ENCODE data around the gene KCTD13. TPM values are rescaled to one million over a fixed set of nuclear protein-coding genes. Genes with fewer than 3 reads are reported as not detected.
"Not testable (repeated sequence)": the region's sequence is repeated elsewhere in the genome, so short reads cannot be mapped to it uniquely, and the experiment has no call there.

Gene KCTD13, protein sequence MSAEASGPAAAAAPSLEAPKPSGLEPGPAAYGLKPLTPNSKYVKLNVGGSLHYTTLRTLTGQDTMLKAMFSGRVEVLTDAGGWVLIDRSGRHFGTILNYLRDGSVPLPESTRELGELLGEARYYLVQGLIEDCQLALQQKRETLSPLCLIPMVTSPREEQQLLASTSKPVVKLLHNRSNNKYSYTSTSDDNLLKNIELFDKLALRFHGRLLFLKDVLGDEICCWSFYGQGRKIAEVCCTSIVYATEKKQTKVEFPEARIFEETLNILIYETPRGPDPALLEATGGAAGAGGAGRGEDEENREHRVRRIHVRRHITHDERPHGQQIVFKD
- 18.2 TPM for polyA plus RNA-seq (2013, experiment 1 of 2; ENCODE audit: insufficient read length)
- polyA plus RNA-seq (2013, experiment 2 of 2; ENCODE audit: insufficient read length), result 15.5 TPM

GRCh38 chr16:29925781-29926710 is at the start of gene KCTD13:
Gene KCTD13, minus strand, starts transcription at chr16:29926226. Its CDS starts 193 bp downstream, at chr16:29926033.
- peak; percentile 84 for DNase-seq

- no peak for DNase-seq
Measured at GRCh38 chr16:29975134-29975538, 49.1 kb upstream of the KCTD13 start.

DNA sequence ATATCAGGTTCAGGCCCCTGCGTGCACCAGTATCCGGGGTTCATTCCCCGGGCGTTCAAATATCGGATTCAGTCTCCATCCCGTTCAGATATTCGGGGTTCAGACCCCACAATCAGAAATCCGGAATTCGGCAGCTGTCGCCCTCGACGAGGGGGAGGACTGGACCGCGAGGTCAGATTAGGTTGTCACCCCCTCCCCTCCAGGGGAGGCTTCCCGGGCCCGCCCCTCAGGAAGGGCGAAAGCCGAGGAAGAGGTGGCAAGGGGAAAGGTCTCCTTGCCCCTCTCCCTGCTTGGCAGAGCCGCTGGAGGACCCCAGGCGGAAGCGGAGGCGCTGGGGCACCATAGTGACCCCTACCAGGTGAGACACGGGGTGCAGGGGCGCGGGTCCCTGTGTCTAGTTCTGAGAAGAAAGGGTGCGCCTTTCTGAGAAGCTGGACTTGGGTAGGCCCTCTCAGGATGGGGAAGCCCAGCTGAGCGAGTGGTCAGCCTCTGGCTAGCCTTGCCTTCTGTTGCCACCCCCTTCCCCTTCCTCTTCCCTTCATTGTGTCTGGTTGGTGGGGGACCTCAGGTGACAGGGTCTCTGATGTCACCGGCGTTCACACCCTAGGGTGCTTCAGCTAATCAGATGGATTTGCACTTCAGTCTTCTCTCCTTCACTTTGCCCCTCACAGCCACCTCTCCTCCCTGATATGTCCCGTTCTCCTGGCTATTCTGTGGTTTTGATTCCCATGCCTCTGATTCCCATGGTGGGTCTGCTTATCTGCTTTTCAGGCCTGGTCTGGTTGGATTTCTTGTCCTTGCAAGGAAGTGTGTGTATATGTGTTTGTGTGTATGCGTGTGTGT is 48.5 kb upstream of the KCTD13 start:
- DNase-seq, result no peak

DNA sequence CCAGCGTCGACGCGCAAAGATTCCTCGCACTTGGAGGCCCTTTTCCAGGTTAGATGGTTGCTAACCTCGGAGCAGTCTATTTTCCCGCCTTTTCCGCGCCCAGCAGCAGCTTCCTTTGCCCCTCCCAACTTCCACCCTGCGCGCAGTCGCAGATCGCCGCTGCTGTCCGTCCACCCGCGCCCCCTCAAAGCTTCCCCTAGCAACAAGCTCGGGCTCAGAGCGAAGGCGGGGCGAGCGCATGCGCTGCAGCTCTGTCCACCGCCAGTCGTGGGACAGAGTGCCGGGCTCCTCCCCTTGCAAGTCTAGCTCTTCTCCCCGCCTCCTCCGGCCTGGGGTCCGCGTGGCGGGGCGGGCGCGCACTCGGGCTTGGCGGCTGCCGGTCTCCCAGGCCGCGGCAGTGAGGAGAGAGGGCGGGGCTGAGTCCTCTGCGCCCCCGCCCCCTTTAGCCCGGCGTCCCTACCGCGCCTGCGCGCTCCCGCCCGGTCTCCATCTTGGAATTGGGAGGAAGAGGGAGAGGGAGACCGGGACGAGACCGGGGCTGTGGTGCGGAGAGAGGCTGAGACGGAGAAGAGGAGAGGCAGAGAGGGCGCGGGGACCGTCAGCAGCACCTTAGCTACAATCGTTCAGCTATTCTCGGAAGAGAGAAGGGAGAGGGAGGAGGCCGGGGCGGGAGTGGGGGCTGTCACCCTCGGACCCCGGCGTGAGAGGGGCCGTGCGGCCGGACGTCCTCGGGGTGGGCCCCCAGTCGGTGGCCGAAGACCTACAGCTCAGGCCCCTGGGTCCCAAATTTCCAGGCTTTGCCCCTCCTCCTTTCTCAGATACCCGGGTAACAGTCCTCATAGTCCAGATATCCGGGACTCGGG is 47.6 kb upstream of the KCTD13 start, which contains the start of gene TAOK2:
TAOK2 (plus strand) TSS at position 485 of the 863 bp plus-strand sequence. CDS start 3,905 bp downstream, outside the sequence.
- peak; percentile 100 for DNase-seq

DNA sequence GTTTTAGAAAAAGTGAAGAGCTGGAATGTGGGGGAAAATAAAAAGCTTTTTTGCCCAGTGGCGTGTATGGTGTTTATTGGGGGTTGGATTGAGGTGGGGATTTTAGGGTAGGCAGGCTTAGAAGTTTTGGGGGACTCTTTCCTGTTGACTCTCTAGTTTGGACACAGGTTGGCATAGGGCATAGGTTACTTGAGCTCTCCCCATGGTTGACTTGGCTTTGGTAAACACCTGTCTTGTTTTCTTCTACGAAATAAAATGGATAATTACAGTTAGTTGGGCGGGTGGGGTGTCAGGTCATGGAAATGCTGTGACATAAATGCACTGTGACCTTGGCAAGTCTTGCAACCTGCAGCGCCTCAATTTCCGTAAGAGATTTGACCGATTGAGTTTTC is 47.0 kb upstream of the KCTD13 start:
- DNase-seq, result no peak

GRCh38 chr16:29972500-29972899 is 46.5 kb upstream of the KCTD13 start:
- no peak for DNase-seq

- no peak for DNase-seq
Measured at GRCh38 chr16:29971304-29971703, 45.3 kb upstream of the KCTD13 start.

DNA sequence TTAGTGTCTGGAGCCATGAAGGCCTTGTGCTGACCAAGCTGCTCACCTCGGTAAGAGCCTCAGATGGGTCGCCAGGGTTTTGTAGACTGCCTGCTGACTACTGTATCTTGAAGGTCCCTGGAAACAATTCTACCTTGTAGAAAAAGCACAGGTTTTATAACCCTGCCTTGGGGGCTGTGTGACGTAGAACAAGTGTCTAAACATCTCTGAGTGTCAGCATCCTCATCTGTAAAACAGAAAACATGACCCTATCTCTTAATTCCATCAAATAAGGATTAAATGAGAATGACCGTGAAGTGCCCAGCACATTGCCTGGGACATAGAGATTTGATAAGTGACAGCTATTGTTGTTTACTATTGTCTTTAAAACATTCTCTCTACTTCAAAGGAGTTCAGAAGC is 42.2 kb upstream of the KCTD13 start:
- no peak for DNase-seq

GRCh38 chr16:29963021-29963743 is 37.2 kb upstream of the KCTD13 start:
- no peak for DNase-seq

DNA sequence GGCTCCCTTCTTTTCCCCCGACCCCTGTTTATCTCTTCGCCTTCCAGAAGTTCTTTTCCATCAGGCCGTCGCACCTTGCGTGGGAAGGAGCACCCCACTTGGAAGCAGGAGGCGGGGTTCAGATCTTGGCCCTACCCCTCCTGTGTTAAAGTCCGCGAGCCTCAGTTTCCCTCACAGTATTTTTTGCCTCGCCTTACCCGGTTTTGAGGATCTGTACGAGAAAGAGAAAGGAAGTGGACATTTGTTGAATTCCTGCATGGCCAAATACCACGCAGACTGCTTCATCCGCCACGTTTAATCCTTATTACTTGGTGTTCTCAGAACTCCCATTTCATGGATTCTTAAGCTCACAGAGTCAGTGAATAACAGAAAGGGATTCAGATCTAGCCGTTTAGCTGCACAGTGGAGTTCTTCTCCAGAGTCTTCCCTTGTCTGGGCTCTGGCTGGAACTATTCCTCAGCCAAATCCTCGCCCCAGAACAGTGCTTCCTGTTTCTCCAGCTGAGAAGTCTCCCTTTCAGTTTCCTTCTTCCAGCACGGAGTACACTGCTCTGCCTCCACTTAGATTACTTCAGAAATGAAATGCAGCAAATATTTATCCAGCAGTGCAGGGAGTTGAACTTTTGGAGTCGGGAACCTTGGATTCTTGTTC is 36.4 kb upstream of the KCTD13 start:
- DNase-seq, result peak; percentile 10

DNA sequence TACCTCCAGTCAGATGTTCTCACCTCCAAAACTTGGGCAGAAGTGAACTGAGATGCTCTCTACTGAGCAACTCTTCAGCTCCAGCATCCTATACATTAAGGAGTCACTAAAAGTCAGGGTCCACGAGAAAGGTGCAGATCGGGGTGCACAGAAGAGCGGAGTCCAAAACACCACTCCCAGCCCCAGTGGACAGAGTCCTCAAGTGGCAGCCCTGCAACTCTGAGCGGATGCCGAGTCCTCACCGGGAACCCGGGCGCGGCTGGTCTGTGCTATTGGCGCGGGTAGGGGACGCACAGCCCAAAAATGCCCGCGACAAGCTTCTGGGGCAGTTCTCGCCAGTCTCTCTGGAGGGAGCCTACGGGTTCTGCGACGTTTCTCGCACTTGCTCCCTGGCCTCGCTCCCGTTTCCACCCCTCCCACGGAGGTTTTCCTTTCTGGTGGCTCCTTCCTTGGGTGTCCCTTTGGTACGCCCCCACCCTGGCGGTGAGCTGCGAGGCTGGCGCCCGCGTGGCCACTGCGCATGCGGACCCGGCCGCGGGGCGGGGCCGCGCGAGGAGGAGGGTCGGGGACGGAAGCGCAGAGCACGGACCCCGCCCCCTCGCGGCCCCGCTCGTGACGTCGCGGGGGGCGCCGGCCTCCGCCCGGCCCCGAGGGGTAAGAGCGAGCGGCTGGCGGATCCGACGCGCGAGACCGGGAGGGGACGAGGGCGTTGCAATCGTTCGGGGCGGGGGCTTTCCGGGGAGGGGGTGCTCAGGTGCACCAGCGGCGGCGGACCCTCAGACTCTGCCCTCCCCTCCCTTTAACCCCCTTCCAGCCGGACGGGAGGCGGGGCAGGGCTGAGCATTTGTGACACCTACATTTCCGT is 35.7 kb upstream of the KCTD13 start, which contains the start of gene TMEM219:
TMEM219 (plus strand) TSS at position 601 of the 865 bp plus-strand sequence. CDS start 1,065 bp downstream, outside the sequence.
- peak; percentile 92 for DNase-seq

- DNase-seq, result no peak
Measured at GRCh38 chr16:29961127-29961478, 35.1 kb upstream of the KCTD13 start.

DNA sequence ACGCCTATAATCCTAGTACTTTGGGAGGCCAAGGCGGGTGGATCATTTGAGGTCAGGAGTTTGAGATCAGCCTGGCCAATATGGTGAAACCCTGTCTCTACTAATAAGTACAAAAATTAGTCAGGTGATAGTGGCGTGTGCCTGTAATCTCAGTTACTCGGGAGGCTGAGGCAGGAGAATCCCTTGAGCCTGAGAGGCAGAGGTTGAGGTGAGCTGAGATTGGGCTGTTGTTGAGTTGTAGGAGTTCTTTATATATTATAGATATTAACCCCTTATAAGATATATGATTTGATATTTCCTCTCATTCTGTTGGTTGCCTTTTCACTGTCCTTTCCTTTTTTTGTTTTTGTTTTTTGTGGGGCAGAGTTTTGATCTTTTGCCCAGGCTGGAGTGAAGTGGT is 33.8 kb upstream of the KCTD13 start:
- DNase-seq, result not testable (repeated sequence)

GRCh38 chr16:29959293-29959692 is 33.3 kb upstream of the KCTD13 start:
- DNase-seq, result no peak

DNA sequence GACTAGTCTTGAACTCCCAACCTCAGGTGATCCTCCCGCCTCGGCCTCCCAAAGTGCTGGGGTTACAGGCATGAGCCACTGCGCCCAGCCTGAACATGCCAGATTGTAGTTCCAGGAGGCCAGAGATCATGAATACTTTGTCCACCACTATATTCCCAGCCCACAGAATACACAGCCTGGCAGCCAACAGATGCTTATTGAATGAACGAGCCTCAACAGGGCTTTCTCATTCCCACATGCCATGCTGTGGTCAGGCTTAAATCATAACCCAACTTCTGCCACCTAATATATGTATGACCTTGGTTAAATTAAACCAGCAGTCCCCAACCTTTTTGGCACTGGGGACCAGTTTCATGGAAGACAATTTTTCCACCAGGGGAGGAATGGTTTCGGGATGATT is 32.7 kb upstream of the KCTD13 start:
- DNase-seq, result no peak

DNA sequence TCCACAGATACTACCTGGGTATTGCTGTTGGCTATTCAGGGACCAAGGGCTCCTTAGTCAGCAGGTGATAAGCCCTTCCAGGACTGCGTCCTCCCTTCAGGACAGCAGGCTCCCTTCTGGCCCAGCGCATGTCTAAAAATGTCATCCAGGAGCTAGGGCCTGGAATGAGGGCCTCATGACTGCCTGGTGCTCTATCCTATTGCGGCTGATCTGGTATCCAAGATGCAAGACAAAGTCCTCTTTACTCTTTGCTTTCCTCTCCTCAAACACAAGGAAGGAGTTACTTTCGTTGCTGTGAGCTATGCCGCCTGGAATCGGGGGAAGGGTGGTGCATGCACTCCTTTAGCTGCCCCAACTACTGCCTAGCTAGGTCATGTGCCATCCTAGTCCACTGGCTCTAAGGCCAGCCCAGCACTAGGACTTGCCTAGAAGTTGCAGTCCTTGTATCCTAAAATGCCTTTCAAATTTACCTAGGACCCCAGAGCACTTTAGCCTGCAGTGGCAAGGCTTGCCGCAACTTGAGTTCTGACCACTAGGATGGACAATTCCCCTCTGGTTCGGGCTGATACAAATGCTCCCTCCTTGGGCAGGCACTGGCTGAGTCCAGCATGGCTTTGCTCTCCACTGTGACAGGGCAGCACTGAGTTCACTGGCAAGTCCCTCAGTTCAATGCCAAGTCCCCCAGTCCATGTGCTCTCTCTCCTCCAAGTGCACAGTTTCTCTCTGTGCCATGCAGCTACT is 25.8 kb upstream of the KCTD13 start:
- DNase-seq, result no peak

- DNase-seq, result no peak
Measured at GRCh38 chr16:29950806-29951461, 24.9 kb upstream of the KCTD13 start.

GRCh38 chr16:29947897-29948296 is 21.9 kb upstream of the KCTD13 start:
- no peak for DNase-seq
